ENCODE data around the gene CSPG4.
"Not testable (repeated sequence)": the region's sequence is repeated elsewhere in the genome, so short reads cannot be mapped to it uniquely, and the experiment has no call there.

The CSPG4 gene

GRCh38 chr15:75713338-75713895 is 769 bp upstream of the CSPG4 start:
- no peak for ATAC-seq
- TF ChIP-seq TCF4 (CRISPR knock-in tag; IDR thresholded peaks at IDR 0.05; ENCODE audit: borderline replicate concordance) (no peak), ISL1 (CRISPR knock-in tag; IDR thresholded peaks at IDR 0.05) (no peak), ZNF70 (CRISPR knock-in tag; IDR thresholded peaks at IDR 0.05) (no peak), PPARA (CRISPR knock-in tag; IDR thresholded peaks at IDR 0.05; ENCODE audit: borderline replicate concordance) (no peak), BACH2 (CRISPR knock-in tag; IDR thresholded peaks at IDR 0.05; ENCODE audit: borderline replicate concordance) (no peak), POU6F1 (CRISPR knock-in tag; IDR thresholded peaks at IDR 0.05; ENCODE audit: borderline replicate concordance, low read depth) (no peak), ZC3H10 (CRISPR knock-in tag; IDR thresholded peaks at IDR 0.05) (no peak), ESRRG (CRISPR knock-in tag; IDR thresholded peaks at IDR 0.05) (no peak), ZFP3 (CRISPR knock-in tag; IDR thresholded peaks at IDR 0.05) (no peak), SNAI2 (CRISPR knock-in tag; IDR thresholded peaks at IDR 0.05) (no peak), CSRNP3 (CRISPR knock-in tag; IDR thresholded peaks at IDR 0.05) (no peak), PATZ1 (CRISPR knock-in tag; IDR thresholded peaks at IDR 0.05; ENCODE audit: borderline replicate concordance) (no peak), ZFP30 (CRISPR knock-in tag; IDR thresholded peaks at IDR 0.05) (no peak), RARB (CRISPR knock-in tag; IDR thresholded peaks at IDR 0.05) (no peak), TOX (CRISPR knock-in tag; IDR thresholded peaks at IDR 0.05; ENCODE audit: borderline replicate concordance) (no peak), CSDC2 (CRISPR knock-in tag; IDR thresholded peaks at IDR 0.05) (no peak), ARNTL (CRISPR knock-in tag; IDR thresholded peaks at IDR 0.05; ENCODE audit: borderline replicate concordance, low read depth) (no peak), GLIS3 (CRISPR knock-in tag; IDR thresholded peaks at IDR 0.05) (no peak), OSR1 (CRISPR knock-in tag; IDR thresholded peaks at IDR 0.05) (no peak)

- ATAC-seq = peak; percentile 6; the same call in 1 of the 3 replicates
Measured at GRCh38 chr15:75711495-75711894, 1.2 kb downstream of the CSPG4 start.

GRCh38 chr15:75710874-75711273 is 1.8 kb downstream of the CSPG4 start:
- ATAC-seq = not testable (repeated sequence)

GRCh38 chr15:75709458-75709857 is 3.2 kb downstream of the CSPG4 start:
- ATAC-seq = not testable (repeated sequence)

GRCh38 chr15:75706682-75706954 is 6.0 kb downstream of the CSPG4 start:
- TF ChIP-seq CSRNP3 (CRISPR knock-in tag; IDR thresholded peaks at IDR 0.05) (no peak), ZNF70 (CRISPR knock-in tag; IDR thresholded peaks at IDR 0.05) (no peak), TOX (CRISPR knock-in tag; IDR thresholded peaks at IDR 0.05; ENCODE audit: borderline replicate concordance) (no peak), ISL1 (CRISPR knock-in tag; IDR thresholded peaks at IDR 0.05) (no peak), ZNF8 (CRISPR knock-in tag; IDR thresholded peaks at IDR 0.05) (no peak), BACH2 (CRISPR knock-in tag; IDR thresholded peaks at IDR 0.05; ENCODE audit: borderline replicate concordance) (no peak), ZFP30 (CRISPR knock-in tag; IDR thresholded peaks at IDR 0.05) (no peak), POU6F1 (CRISPR knock-in tag; IDR thresholded peaks at IDR 0.05; ENCODE audit: borderline replicate concordance, low read depth) (no peak), TCF4 (CRISPR knock-in tag; IDR thresholded peaks at IDR 0.05; ENCODE audit: borderline replicate concordance) (no peak), PPARA (CRISPR knock-in tag; IDR thresholded peaks at IDR 0.05; ENCODE audit: borderline replicate concordance) (no peak), PATZ1 (CRISPR knock-in tag; IDR thresholded peaks at IDR 0.05; ENCODE audit: borderline replicate concordance) (no peak), RARB (CRISPR knock-in tag; IDR thresholded peaks at IDR 0.05) (no peak), ZFP3 (CRISPR knock-in tag; IDR thresholded peaks at IDR 0.05) (no peak), SNAI2 (CRISPR knock-in tag; IDR thresholded peaks at IDR 0.05) (no peak), GLIS3 (CRISPR knock-in tag; IDR thresholded peaks at IDR 0.05) (no peak), ZC3H10 (CRISPR knock-in tag; IDR thresholded peaks at IDR 0.05) (no peak), ESRRG (CRISPR knock-in tag; IDR thresholded peaks at IDR 0.05) (no peak)
- no peak for ATAC-seq
